K562 (cell line): ENCODE data around the gene IFNA1. TPM values are rescaled to one million over a fixed set of nuclear protein-coding genes. Genes with fewer than 3 reads are reported as not detected.

Experiments
- ATAC-seq: fragments of 200-7000 bp; cut with Tn5 transposase; 3 replicates; pipeline ENCODE4 v1.9.1; 2020; ENCODE audit warnings: moderate library complexity
- BruUV-seq: library from RNA; stranded (reverse); fragments of 400-500 nt; replicated peaks from 2 replicates; lab custom pipeline; 2021; lab: Mats Ljungman, UMichigan
- CTCF ChIA-PET: fragments of 300-600 bp; formaldehyde crosslinking; extraction: SDS; loops from one replicate; lab custom pipeline; 2021; ENCODE audit warnings: low intra/inter-chr PET ratio; lab: Yijun Ruan, JAX
- POLR2A ChIA-PET: fragments of 300-600, 350-650 bp; sonication (Branson Sonifier 250); formaldehyde crosslinking; extraction: SDS; loops from one replicate; lab custom pipeline; 2021; ENCODE audit warnings: antibody characterized with exemption, inconsistent platforms; lab: Yijun Ruan, JAX
- DNase-seq, 4 experiments: peaks; one replicate each; pipeline versions ENCODE4 v3.0.0 to v3.0.0-alpha.2; 2011 to 2018; ENCODE audit warnings: low spot score in 3 of 4, mixed read lengths in 3 of 4; ENCODE audit errors: extremely low read depth in 1 of 4
- FAIRE-seq: peaks from 2 replicates; lab custom pipeline; 2011; peaks lifted over from hg19 to GRCh38; lab: Jason Lieb, UNC
- H2AFZ ChIP-seq: 2 replicates; pipeline ENCODE4 v1.6.0; 2011; ENCODE audit warnings: low read depth, low read length, control low read depth, inconsistent platforms
- H3K27ac ChIP-seq: fragments of 200-600 bp; 3 replicates; pipeline ENCODE4 v1.8.0; 2011; ENCODE audit warnings: low read depth, mild to moderate bottlenecking, control low read depth, inconsistent platforms, low read length, moderate library complexity, mixed read lengths; ENCODE audit errors: extremely low read depth
- H3K27me3 ChIP-seq, 2 experiments: fragments of 300-600 bp in 1 of 2; 2 replicates in 1 of 2; 3 replicates in 1 of 2; pipeline versions ENCODE4 v1.6.0 to v1.8.0; 2011; ENCODE audit warnings: inconsistent platforms in 2 of 2, low read length in 2 of 2, mild to moderate bottlenecking in 1 of 2, mixed read lengths in 1 of 2, moderate library complexity in 1 of 2; ENCODE audit not compliant: control insufficient read depth in 2 of 2, insufficient read depth in 2 of 2
- H3K36me3 ChIP-seq: fragments of 300-600 bp; 3 replicates; pipeline ENCODE4 v1.8.0; 2011; ENCODE audit warnings: mild to moderate bottlenecking, low read length, inconsistent platforms; ENCODE audit not compliant: control insufficient read depth, insufficient read depth
- H3K4me1 ChIP-seq, 2 experiments: fragments of 200-600 bp in 1 of 2; replicated peaks in 1 of 2; 2 replicates in 1 of 2; 3 replicates in 1 of 2; pipeline versions ENCODE4 v1.5.1 to v1.8.0; 2011; ENCODE audit warnings: inconsistent platforms in 2 of 2, low read length in 2 of 2, mild to moderate bottlenecking in 1 of 2, mixed read lengths in 1 of 2, moderate library complexity in 1 of 2; ENCODE audit not compliant: control insufficient read depth in 2 of 2, insufficient read depth in 2 of 2
- H3K4me2 ChIP-seq: 2 replicates; pipeline ENCODE4 v1.6.1; 2011; ENCODE audit warnings: low read length, control low read depth, inconsistent platforms, mixed read lengths; ENCODE audit not compliant: insufficient read depth
- H3K4me3 ChIP-seq: fragments of 200-600 bp; sonication (generic), shearing (Covaris generic); 2 replicates; pipeline ENCODE4 v1.5.1; 2016; ENCODE audit warnings: control low read depth, inconsistent platforms
- H3K79me2 ChIP-seq: fragments of 200-600 bp; 3 replicates; pipeline ENCODE4 v1.8.0; 2011; ENCODE audit warnings: low read length, inconsistent platforms; ENCODE audit not compliant: control insufficient read depth, insufficient read depth
- H3K9ac ChIP-seq, 2 experiments: 2 replicates each; pipeline versions ENCODE4 v1.6.0 to v1.6.1; 2011; ENCODE audit warnings: low read depth in 2 of 2, low read length in 2 of 2, control low read depth in 1 of 2, inconsistent platforms in 1 of 2, mild to moderate bottlenecking in 1 of 2, mixed read lengths in 1 of 2; ENCODE audit not compliant: insufficient read depth in 1 of 2
- H3K9me1 ChIP-seq: one replicate; pipeline ENCODE4 v1.6.0; 2011; ENCODE audit warnings: inconsistent platforms, mild to moderate bottlenecking, low read length, moderate library complexity; ENCODE audit not compliant: control insufficient read depth, insufficient read depth
- H3K9me3 ChIP-seq: replicated peaks from 2 replicates; pipeline ENCODE4 v1.5.1; 2011; ENCODE audit warnings: low read depth, low read length, inconsistent platforms; ENCODE audit not compliant: control insufficient read depth, insufficient read depth
- H4K20me1 ChIP-seq: replicated peaks from 2 replicates; pipeline ENCODE4 v1.6.1; 2011; ENCODE audit warnings: low read length, inconsistent platforms, mixed read lengths; ENCODE audit not compliant: control insufficient read depth, insufficient read depth
- BRCA1 ChIP-seq, 2 experiments: fragments of 450-650 bp in 1 of 2; sonication (generic) in 1 of 2; formaldehyde crosslinking in 1 of 2; IDR thresholded peaks; 2 replicates each; pipeline versions ENCODE4 v1.5.0 to v1.6.1; 2017 to 2020; ENCODE audit warnings: mild to moderate bottlenecking in 1 of 2, missing genetic modification reagents in 1 of 2
- CBX3 ChIP-seq, 2 experiments: IDR thresholded peaks; 1 replicate in 1 of 2; 2 replicates in 1 of 2; pipeline ENCODE4 v1.6.1; 2012; ENCODE audit warnings: inconsistent platforms in 2 of 2, low read length in 2 of 2, borderline replicate concordance in 1 of 2, control low read depth in 1 of 2
- ELF4 ChIP-seq: fragments of 450-650 bp; formaldehyde crosslinking; IDR thresholded peaks from 2 replicates; pipeline ENCODE4 v1.4.0; 2022; ENCODE audit warnings: missing genetic modification characterization
- ILK ChIP-seq: fragments of 450-650 bp; IDR thresholded peaks from 2 replicates; pipeline ENCODE4 v1.6.1; 2016; ENCODE audit warnings: missing genetic modification characterization, low read depth, mild to moderate bottlenecking, missing compliant biosample characterization, moderate library complexity, borderline replicate concordance
- KDM2B ChIP-seq: fragments of 250-450 bp; sonication (Bioruptor Pico); IDR thresholded peaks from 2 replicates; pipeline ENCODE4 v1.8.0; 2021; ENCODE audit warnings: mild to moderate bottlenecking, moderate library complexity
- TCFL5 ChIP-seq: fragments of 250-450 bp; sonication (Bioruptor Pico); conservative IDR thresholded peaks from 2 replicates; pipeline ENCODE4 v1.6.1; 2021; ENCODE audit warnings: mild to moderate bottlenecking, moderate library complexity, matching md5 sums
- YY1 ChIP-seq, 3 experiments: IDR thresholded peaks; 2 replicates each; pipeline ENCODE4 v1.6.1; 2011; ENCODE audit warnings: low read length in 2 of 3, mild to moderate bottlenecking in 2 of 3, moderate library complexity in 2 of 3, borderline replicate concordance in 1 of 3, control low read depth in 1 of 3, low read depth in 1 of 3; ENCODE audit not compliant: insufficient read depth in 3 of 3, insufficient replicate concordance in 2 of 3, control insufficient read depth in 1 of 3, insufficient read length in 1 of 3; ENCODE audit errors: extremely low read depth in 1 of 3
- WGBS: fragments of 100-300 bp; shearing (Covaris generic); methylation state at CpG from one replicate; pipeline ENCODE4 v1.1.6; 2016; ENCODE audit warnings: low coverage, mixed read lengths; ENCODE audit not compliant: insufficient coverage; ENCODE audit errors: missing lambda C conversion rate; 5-methylcytosine and 5-hydroxymethylcytosine counted together
- in situ Hi-C: fragments of 300-500 bp; cut with MboI; formaldehyde crosslinking; loops from 4 replicates; pipeline ENCODE4 v1.15.0; 2018; ENCODE audit warnings: inconsistent platforms, mixed read lengths
- intact Hi-C: fragments of 100-400 bp; cut with micrococcal nuclease; formaldehyde crosslinking; loops from 2 replicates; pipeline ENCODE4 v1.14.2; 2022
- polyA plus RNA-seq, 8 experiments: library from polyadenylated mRNA; depleted of rRNA in 4 of 8; stranded (reverse) in 5 of 8; unstranded in 3 of 8; fragments of >200 nt; fragmentation: Nextera tagmentation in 2 of 8; fragmentation: Illumina TruSeq in 1 of 8; extraction: Ambion mirVana in 2 of 8; extraction: Trizol in 1 of 8; gene quantifications; 2 replicates each; pipeline versions ENCODE4 v1.2.1 to v1.2.3, GENCODE V29; 2011 to 2014; ENCODE audit warnings: inconsistent platforms in 1 of 8, missing spikeins in 1 of 8
- total RNA-seq, 7 experiments: library from RNA; depleted of rRNA in 6 of 7; stranded (reverse); fragments of >200 nt in 6 of 7; fragmentation: Illumina TruSeq in 2 of 7; extraction: Trizol in 2 of 7; gene quantifications; 2 replicates each; pipeline versions ENCODE4 v1.2.1 to v1.2.3, GENCODE V29; 2011 to 2021; ENCODE audit warnings: low replicate concordance in 1 of 7
- TF ChIP-seq, protein P1 (sequence below): fragments of 200-600 bp; sonication (generic); IDR thresholded peaks from one replicate; pipeline ENCODE4 v1.6.1; 2012; ENCODE audit warnings: mild to moderate bottlenecking, low read depth, low read length, inconsistent platforms

The IFNA1 gene
- total and polyA plus RNA-seq, 9 of the 15 experiments (the other 6 are each of a cell fraction or from before 2014, with no cell fraction given), result not detected

DNA sequence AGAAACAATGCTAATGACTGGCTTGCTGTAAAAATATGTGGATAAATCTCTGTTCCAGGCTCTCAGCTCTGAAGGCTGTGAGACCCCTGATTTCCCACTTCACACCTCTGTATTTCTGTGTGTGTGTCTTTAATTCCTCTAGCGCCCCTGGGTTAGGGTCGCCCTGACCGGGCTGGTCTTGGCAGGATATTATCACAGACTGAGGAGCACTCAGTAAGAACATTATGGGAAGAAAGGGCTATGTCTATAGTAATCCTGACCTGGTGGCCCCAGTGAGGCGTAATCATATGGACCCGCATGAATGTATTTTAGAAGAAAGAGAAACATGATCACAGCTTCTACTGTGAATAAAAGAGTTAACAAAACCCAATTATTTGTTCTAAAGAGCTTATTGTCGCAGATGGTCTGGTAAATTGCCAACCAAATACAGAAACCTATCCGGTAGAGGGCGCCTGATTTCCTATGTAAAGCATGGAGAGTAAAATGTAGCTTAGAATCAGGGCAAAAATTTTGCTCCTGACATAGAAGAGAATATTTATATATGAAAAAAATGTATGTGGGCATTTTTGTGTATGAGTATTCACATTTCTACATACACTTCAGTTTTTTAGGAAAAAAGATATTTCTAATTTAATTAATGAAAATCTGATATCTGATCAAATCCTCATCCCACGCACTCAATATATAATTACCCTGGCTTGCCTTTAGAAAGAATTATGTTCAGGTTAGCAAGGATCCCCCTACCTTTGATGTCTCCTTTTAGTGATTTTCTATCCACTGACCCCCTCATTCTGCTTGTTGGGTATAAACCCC, 5.8 kb upstream of the IFNA1 start:
- no peak overlapping the region for H3K4me2 ChIP-seq
- no CpG with 5 or more reads among the region's 9 CpGs for WGBS
- FAIRE-seq (no peak), ATAC-seq (no peak), DNase-seq (no peak)
- ChIA-PET CTCF (no interaction called here), POLR2A (no interaction called here)
- H3K27me3 ChIP-seq, result no peaks in the 10 kb centered on the region
- H3K79me2 ChIP-seq, result no peaks in the 10 kb centered on the region
- no peaks in the 10 kb centered on the region for H4K20me1 ChIP-seq
- intact Hi-C loops (no loop called here), in situ Hi-C loops (no loop called here)
- H3K36me3 ChIP-seq, result no peaks in the 10 kb centered on the region
- no peak overlapping the region for H3K4me3 ChIP-seq
- no peaks in the 10 kb centered on the region for H3K9me1 ChIP-seq
- no peak overlapping the region for H3K9ac ChIP-seq
- no peak overlapping the region for H2AFZ ChIP-seq
- BruUV-seq, result no TSS peak
- no peaks in the 10 kb centered on the region for H3K9me3 ChIP-seq
- H3K4me1 ChIP-seq, result no peaks in the 10 kb centered on the region
- H3K27ac ChIP-seq, result no peak overlapping the region
- TF ChIP-seq ILK (tag), result no peak
- no peak for TF ChIP-seq TCFL5 (CRISPR knock-in tag)
- TF ChIP-seq YY1 (IDR thresholded peaks at IDR 0.05; ENCODE audit: borderline replicate concordance in 1 of 3, control insufficient read depth in 1 of 3, extremely low read depth in 1 of 3, insufficient read depth in 3 of 3, insufficient read length in 1 of 3, insufficient replicate concordance in 2 of 3, low read depth in 1 of 3, low read length in 2 of 3), result no peak
- TF ChIP-seq CBX3 (IDR thresholded peaks at IDR 0.05; ENCODE audit: borderline replicate concordance in 1 of 2, low read length in 2 of 2), result no peak
- no peak for TF ChIP-seq ELF4
- TF ChIP-seq BRCA1 (IDR thresholded peaks at IDR 0.05), result no peak
- no peak for TF ChIP-seq BRCA1 (CRISPR knock-in tag; IDR thresholded peaks at IDR 0.05)
- TF ChIP-seq KDM2B (CRISPR knock-in tag), result no peak
- TF ChIP-seq, protein P1, sequence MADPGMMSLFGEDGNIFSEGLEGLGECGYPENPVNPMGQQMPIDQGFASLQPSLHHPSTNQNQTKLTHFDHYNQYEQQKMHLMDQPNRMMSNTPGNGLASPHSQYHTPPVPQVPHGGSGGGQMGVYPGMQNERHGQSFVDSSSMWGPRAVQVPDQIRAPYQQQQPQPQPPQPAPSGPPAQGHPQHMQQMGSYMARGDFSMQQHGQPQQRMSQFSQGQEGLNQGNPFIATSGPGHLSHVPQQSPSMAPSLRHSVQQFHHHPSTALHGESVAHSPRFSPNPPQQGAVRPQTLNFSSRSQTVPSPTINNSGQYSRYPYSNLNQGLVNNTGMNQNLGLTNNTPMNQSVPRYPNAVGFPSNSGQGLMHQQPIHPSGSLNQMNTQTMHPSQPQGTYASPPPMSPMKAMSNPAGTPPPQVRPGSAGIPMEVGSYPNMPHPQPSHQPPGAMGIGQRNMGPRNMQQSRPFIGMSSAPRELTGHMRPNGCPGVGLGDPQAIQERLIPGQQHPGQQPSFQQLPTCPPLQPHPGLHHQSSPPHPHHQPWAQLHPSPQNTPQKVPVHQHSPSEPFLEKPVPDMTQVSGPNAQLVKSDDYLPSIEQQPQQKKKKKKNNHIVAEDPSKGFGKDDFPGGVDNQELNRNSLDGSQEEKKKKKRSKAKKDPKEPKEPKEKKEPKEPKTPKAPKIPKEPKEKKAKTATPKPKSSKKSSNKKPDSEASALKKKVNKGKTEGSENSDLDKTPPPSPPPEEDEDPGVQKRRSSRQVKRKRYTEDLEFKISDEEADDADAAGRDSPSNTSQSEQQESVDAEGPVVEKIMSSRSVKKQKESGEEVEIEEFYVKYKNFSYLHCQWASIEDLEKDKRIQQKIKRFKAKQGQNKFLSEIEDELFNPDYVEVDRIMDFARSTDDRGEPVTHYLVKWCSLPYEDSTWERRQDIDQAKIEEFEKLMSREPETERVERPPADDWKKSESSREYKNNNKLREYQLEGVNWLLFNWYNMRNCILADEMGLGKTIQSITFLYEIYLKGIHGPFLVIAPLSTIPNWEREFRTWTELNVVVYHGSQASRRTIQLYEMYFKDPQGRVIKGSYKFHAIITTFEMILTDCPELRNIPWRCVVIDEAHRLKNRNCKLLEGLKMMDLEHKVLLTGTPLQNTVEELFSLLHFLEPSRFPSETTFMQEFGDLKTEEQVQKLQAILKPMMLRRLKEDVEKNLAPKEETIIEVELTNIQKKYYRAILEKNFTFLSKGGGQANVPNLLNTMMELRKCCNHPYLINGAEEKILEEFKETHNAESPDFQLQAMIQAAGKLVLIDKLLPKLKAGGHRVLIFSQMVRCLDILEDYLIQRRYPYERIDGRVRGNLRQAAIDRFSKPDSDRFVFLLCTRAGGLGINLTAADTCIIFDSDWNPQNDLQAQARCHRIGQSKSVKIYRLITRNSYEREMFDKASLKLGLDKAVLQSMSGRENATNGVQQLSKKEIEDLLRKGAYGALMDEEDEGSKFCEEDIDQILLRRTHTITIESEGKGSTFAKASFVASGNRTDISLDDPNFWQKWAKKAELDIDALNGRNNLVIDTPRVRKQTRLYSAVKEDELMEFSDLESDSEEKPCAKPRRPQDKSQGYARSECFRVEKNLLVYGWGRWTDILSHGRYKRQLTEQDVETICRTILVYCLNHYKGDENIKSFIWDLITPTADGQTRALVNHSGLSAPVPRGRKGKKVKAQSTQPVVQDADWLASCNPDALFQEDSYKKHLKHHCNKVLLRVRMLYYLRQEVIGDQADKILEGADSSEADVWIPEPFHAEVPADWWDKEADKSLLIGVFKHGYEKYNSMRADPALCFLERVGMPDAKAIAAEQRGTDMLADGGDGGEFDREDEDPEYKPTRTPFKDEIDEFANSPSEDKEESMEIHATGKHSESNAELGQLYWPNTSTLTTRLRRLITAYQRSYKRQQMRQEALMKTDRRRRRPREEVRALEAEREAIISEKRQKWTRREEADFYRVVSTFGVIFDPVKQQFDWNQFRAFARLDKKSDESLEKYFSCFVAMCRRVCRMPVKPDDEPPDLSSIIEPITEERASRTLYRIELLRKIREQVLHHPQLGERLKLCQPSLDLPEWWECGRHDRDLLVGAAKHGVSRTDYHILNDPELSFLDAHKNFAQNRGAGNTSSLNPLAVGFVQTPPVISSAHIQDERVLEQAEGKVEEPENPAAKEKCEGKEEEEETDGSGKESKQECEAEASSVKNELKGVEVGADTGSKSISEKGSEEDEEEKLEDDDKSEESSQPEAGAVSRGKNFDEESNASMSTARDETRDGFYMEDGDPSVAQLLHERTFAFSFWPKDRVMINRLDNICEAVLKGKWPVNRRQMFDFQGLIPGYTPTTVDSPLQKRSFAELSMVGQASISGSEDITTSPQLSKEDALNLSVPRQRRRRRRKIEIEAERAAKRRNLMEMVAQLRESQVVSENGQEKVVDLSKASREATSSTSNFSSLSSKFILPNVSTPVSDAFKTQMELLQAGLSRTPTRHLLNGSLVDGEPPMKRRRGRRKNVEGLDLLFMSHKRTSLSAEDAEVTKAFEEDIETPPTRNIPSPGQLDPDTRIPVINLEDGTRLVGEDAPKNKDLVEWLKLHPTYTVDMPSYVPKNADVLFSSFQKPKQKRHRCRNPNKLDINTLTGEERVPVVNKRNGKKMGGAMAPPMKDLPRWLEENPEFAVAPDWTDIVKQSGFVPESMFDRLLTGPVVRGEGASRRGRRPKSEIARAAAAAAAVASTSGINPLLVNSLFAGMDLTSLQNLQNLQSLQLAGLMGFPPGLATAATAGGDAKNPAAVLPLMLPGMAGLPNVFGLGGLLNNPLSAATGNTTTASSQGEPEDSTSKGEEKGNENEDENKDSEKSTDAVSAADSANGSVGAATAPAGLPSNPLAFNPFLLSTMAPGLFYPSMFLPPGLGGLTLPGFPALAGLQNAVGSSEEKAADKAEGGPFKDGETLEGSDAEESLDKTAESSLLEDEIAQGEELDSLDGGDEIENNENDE, result no peak
